Prostate gland (tissue), 2 donors: ENCODE data around the gene HNF4A. TPM values are rescaled to one million over a fixed set of nuclear protein-coding genes. Genes with fewer than 3 reads are reported as not detected.

ENCODE experiments used
- DNase-seq: peaks from one replicate; pipeline ENCODE4 v3.0.0-alpha.2; 2019; ENCODE audit warnings: low spot score
- H3K27ac ChIP-seq, 2 donors: fragments of 200-600 bp; sonication (generic); 2 replicates each; pipeline ENCODE4 v1.5.1; 2017 to 2019
- H3K27me3 ChIP-seq: fragments of 200-600 bp; sonication (generic); replicated peaks from 2 replicates; pipeline ENCODE4 v1.5.1; 2019; ENCODE audit not compliant: insufficient read depth
- H3K36me3 ChIP-seq, 2 donors: fragments of 200-600 bp; sonication (generic); 1 replicate in 1 of 2; 2 replicates in 1 of 2; pipeline versions ENCODE4 v1.5.1 to v1.8.1; 2017 to 2019
- H3K4me1 ChIP-seq: fragments of 200-600 bp; sonication (generic); replicated peaks from 2 replicates; pipeline ENCODE4 v1.5.1; 2019
- H3K4me3 ChIP-seq, 2 donors: fragments of 200-600 bp; sonication (generic); 2 replicates each; pipeline ENCODE4 v1.5.1; 2017 to 2019
- H3K9me3 ChIP-seq: fragments of 200-600 bp; sonication (generic); 2 replicates; pipeline ENCODE4 v1.5.1; 2017
- CTCF ChIP-seq, 4 experiments: fragments of 200-600 bp in 2 of 4; fragments of 450-650 bp in 2 of 4; sonication (generic) in 2 of 4; IDR thresholded peaks; 1 replicate in 3 of 4; 2 replicates in 1 of 4; pipeline ENCODE4 v1.5.1; 2016 to 2019; ENCODE audit warnings: antibody characterized with exemption in 4 of 4, mild to moderate bottlenecking in 2 of 4, moderate library complexity in 2 of 4
- POLR2A ChIP-seq: fragments of 450-650 bp; IDR thresholded peaks from one replicate; pipeline ENCODE4 v1.6.1; 2016; ENCODE audit warnings: antibody characterized with exemption, mild to moderate bottlenecking
- POLR2AphosphoS5 ChIP-seq: sonication (generic); formaldehyde crosslinking; IDR thresholded peaks from one replicate; pipeline ENCODE4 v1.6.1; 2017; ENCODE audit warnings: antibody characterized with exemption
- WGBS: methylation state at CpG from one replicate; pipeline ENCODE4 v1.1.5; 2018; 5-methylcytosine and 5-hydroxymethylcytosine counted together
- intact Hi-C: fragments of 100-400 bp; cut with DNase I; formaldehyde crosslinking; loops from one replicate; pipeline ENCODE4 v1.14.2; 2022
- total RNA-seq, 2 donors: library from RNA; depleted of rRNA; stranded (reverse); fragments of >200 nt; gene quantifications; one replicate each; pipeline ENCODE4 v1.1.0, GENCODE V29; 2016

Gene HNF4A
- total RNA-seq, 2 donors from 2014 or later: not detected

- 79% methylated on average over 16 of the region's 16 CpGs for WGBS
- Histone ChIP-seq H3K4me3 (no peak overlapping the region), H3K27ac (no peak overlapping the region), H3K36me3 (no peaks in the 10 kb centered on the region), H3K9me3 (no peaks in the 10 kb centered on the region), H3K27me3 (no peaks in the 10 kb centered on the region), H3K4me1 (no peaks in the 10 kb centered on the region)
- no peak for TF ChIP-seq POLR2AphosphoS5
- TF ChIP-seq CTCF (IDR thresholded peaks at IDR 0.05): no peak
- TF ChIP-seq POLR2A: no peak
- DNase-seq: no peak
- intact Hi-C loops: no loop called here
These were observed 58.8 kb downstream of the HNF4A start for GRCh38 chr20:44414346-44414714.

GRCh38 chr20:44414808-44415207 lies 59.3 kb downstream of the HNF4A start:
- Histone ChIP-seq H3K27me3 (no peaks in the 10 kb centered on the region), H3K4me3 (no peak overlapping the region), H3K4me1 (no peaks in the 10 kb centered on the region), H3K27ac (no peak overlapping the region), H3K36me3 (no peaks in the 10 kb centered on the region), H3K9me3 (no peaks in the 10 kb centered on the region)
- no peak for TF ChIP-seq CTCF (IDR thresholded peaks at IDR 0.05)
- TF ChIP-seq POLR2A: no peak
- no peak for TF ChIP-seq POLR2AphosphoS5
- DNase-seq: no peak
- intact Hi-C loops: no loop called here

- H3K36me3 ChIP-seq: no peaks in the 10 kb centered on the region
- no peak overlapping the region for H3K27ac ChIP-seq
- DNase-seq: no peak
- H3K4me1 ChIP-seq: no peaks in the 10 kb centered on the region
- no peak overlapping the region for H3K4me3 ChIP-seq
- H3K27me3 ChIP-seq: no peaks in the 10 kb centered on the region
- intact Hi-C loops: no loop called here
- H3K9me3 ChIP-seq: no peaks in the 10 kb centered on the region
- WGBS: 80% methylated on average over 13 of the region's 13 CpGs
- TF ChIP-seq POLR2A: no peak
- TF ChIP-seq CTCF (IDR thresholded peaks at IDR 0.05): no peak
- no peak for TF ChIP-seq POLR2AphosphoS5
These were observed 60.6 kb downstream of the HNF4A start for GRCh38 chr20:44415833-44416715.

GRCh38 chr20:44418069-44418905 lies 62.8 kb downstream of the HNF4A start:
- Histone ChIP-seq H3K9me3 (no peaks in the 10 kb centered on the region), H3K27me3 (no peaks in the 10 kb centered on the region), H3K4me1 (no peaks in the 10 kb centered on the region), H3K4me3 (no peak overlapping the region), H3K27ac (no peak overlapping the region), H3K36me3 (no peaks in the 10 kb centered on the region)
- no peak for TF ChIP-seq POLR2A
- TF ChIP-seq POLR2AphosphoS5: no peak
- TF ChIP-seq CTCF (IDR thresholded peaks at IDR 0.05): no peak
- WGBS: 88% methylated on average over 13 of the region's 13 CpGs
- intact Hi-C loops: no loop called here
- DNase-seq: no peak
